ENCODE results near the gene TBX4. TPM values are rescaled to one million over a fixed set of nuclear protein-coding genes. Genes with fewer than 3 reads are reported as not detected.

Gene TBX4
- total RNA-seq, 1 experiment from 2014 or later = not detected

- Histone ChIP-seq H2BK12ac (ENCODE audit: insufficient read length, low read depth, low read length) (no peak overlapping the region), H4K8ac (replicated peaks; ENCODE audit: insufficient read length, low read depth, low read length) (no peak overlapping the region), H2BK20ac (ENCODE audit: low read depth, low read length, poor library complexity, severe bottlenecking) (no peak overlapping the region), H3K27ac (ENCODE audit: insufficient read length, low read depth, low read length) (no peak overlapping the region), H2BK5ac (ENCODE audit: insufficient read length, low read length) (no peak overlapping the region), H3K18ac (ENCODE audit: insufficient read length, low read depth, low read length) (no peak overlapping the region), H3K9ac (ENCODE audit: extremely low read depth, insufficient read length, low read length) (no peak overlapping the region), H3K4ac (ENCODE audit: low read depth, low read length) (no peak overlapping the region), H3K9me3 (ENCODE audit: control insufficient read depth, low read depth, low read length) (no peaks in the 10 kb centered on the region), H2BK15ac (ENCODE audit: low read depth, low read length) (no peak overlapping the region), H3K14ac (ENCODE audit: insufficient read depth, low read length) (no peak overlapping the region), H3T11ph (ENCODE audit: low read length) (no peak overlapping the region), H3K56ac (ENCODE audit: insufficient read length, low read depth, low read length) (no peak overlapping the region), H3K79me1 (ENCODE audit: insufficient read depth, low read depth, low read length, poor library complexity, severe bottlenecking) (no peaks in the 10 kb centered on the region), H3K79me2 (ENCODE audit: insufficient read depth, low read length) (no peaks in the 10 kb centered on the region), H4K91ac (ENCODE audit: insufficient read length, low read depth, low read length) (no peak overlapping the region), H2AK5ac (ENCODE audit: insufficient read length, low read length) (no peak overlapping the region), H3K23ac (ENCODE audit: insufficient read length, low read depth, low read length) (no peak overlapping the region), H4K5ac (ENCODE audit: insufficient read length, low read depth, low read length) (no peak overlapping the region), H3K4me1 (ENCODE audit: insufficient read depth, low read length) (no peaks in the 10 kb centered on the region), H2BK120ac (ENCODE audit: low read depth, low read length, poor library complexity, severe bottlenecking) (no peak overlapping the region), H3K23me2 (ENCODE audit: insufficient read length, low read depth, low read length, poor library complexity, severe bottlenecking) (no peaks in the 10 kb centered on the region), H3K4me2 (ENCODE audit: insufficient read depth, insufficient read length, low read length) (no peak overlapping the region), H3K27me3 (ENCODE audit: insufficient read depth, low read length) (no peaks in the 10 kb centered on the region), H2AFZ (ENCODE audit: low read length) (no peak overlapping the region), H4K20me1 (ENCODE audit: control insufficient read depth, insufficient read depth, insufficient read length) (no peaks in the 10 kb centered on the region)
- H3K4me1 Mint-ChIP-seq = 0 out of 4 replicates have a peak, but pooled peaks cover 0 to 2% of the 10 kb centered on the region in 2 experiments
- no peak for TF ChIP-seq CTCF (conservative IDR thresholded peaks at IDR 0.05)
- no CpG with 5 or more reads among the region's 17 CpGs for WGBS (ENCODE audit: extremely low coverage, insufficient read length, low lambda C conversion rate)
- DNase-seq = peak; percentile 29
- no peak overlapping the region for H3K4me3 Mint-ChIP-seq
- H3K36me3 Mint-ChIP-seq (ENCODE audit: insufficient read depth in 1 of 3, low read depth in 3 of 3) = no peaks in the 10 kb centered on the region
- H3K27me3 Mint-ChIP-seq (ENCODE audit: low read depth) = peaks cover 13% of the 10 kb centered on the region
- no peak overlapping the region for H3K27ac Mint-ChIP-seq
- H3K9me3 Mint-ChIP-seq = no peaks in the 10 kb centered on the region; a peak in 2 of 5 replicates
Measured at GRCh38 chr17:61476476-61477203, 24.4 kb downstream of the TBX4 start.

Data from H9 (cell line).